Measurements from ENCODE around the gene RAD51B.
"Not testable (repeated sequence)": the region's sequence is repeated elsewhere in the genome, so short reads cannot be mapped to it uniquely, and the experiment has no call there.

The RAD51B gene

GRCh38 chr14:67819563-67820421, at the start of gene RAD51B:
RAD51B (plus strand) TSS chr14:67819779.
- peak; percentile 94 for DNase-seq (ENCODE audit: low spot score)

GRCh38 chr14:67773844-67774377, 45.7 kb upstream of the RAD51B start:
- no peak for DNase-seq (ENCODE audit: low spot score)

GRCh38 chr14:67776653-67777322, 42.8 kb upstream of the RAD51B start:
- no peak for DNase-seq (ENCODE audit: low spot score)

- no peak for DNase-seq (ENCODE audit: low spot score)
Measured at GRCh38 chr14:67778792-67779191, 40.8 kb upstream of the RAD51B start.

GRCh38 chr14:67782090-67782489, 37.5 kb upstream of the RAD51B start:
- DNase-seq (ENCODE audit: low spot score), result no peak

GRCh38 chr14:67784244-67784823, 35.2 kb upstream of the RAD51B start:
- no peak for DNase-seq (ENCODE audit: low spot score)

GRCh38 chr14:67785270-67786109, 34.1 kb upstream of the RAD51B start:
- no peak for DNase-seq (ENCODE audit: low spot score)

GRCh38 chr14:67787673-67788072, 31.9 kb upstream of the RAD51B start:
- no peak for DNase-seq (ENCODE audit: low spot score)

GRCh38 chr14:67798731-67799130, 20.8 kb upstream of the RAD51B start:
- DNase-seq (ENCODE audit: low spot score), result no peak

GRCh38 chr14:67800743-67801142, 18.8 kb upstream of the RAD51B start:
- no peak for DNase-seq (ENCODE audit: low spot score)

- peak; percentile 63 for DNase-seq (ENCODE audit: low spot score)
Measured at GRCh38 chr14:67806246-67806645, 13.3 kb upstream of the RAD51B start.

GRCh38 chr14:67814821-67815220, 4.8 kb upstream of the RAD51B start:
- DNase-seq (ENCODE audit: low spot score), result no peak

- peak; percentile 15 for DNase-seq (ENCODE audit: low spot score)
Measured at GRCh38 chr14:67815573-67816225, 3.9 kb upstream of the RAD51B start.

GRCh38 chr14:67816326-67817002, 3.1 kb upstream of the RAD51B start, which contains the start of gene ZFYVE26:
ZFYVE26 (minus strand) TSS chr14:67816590; CDS start chr14:67815963, 627 bp downstream.
- DNase-seq (ENCODE audit: low spot score), result peak; percentile 93

GRCh38 chr14:67817750-67818438, 1.7 kb upstream of the RAD51B start:
- DNase-seq (ENCODE audit: low spot score), result no peak

- DNase-seq (ENCODE audit: low spot score), result not testable (repeated sequence)
Measured at GRCh38 chr14:67818476-67818875, 1.1 kb upstream of the RAD51B start.

- peak; percentile 90 for DNase-seq (ENCODE audit: low spot score)
Measured at GRCh38 chr14:67820428-67820971, 921 bp downstream of the RAD51B start.

GRCh38 chr14:67821121-67821520, 1.5 kb downstream of the RAD51B start:
- no peak for DNase-seq (ENCODE audit: low spot score)

GRCh38 chr14:67831113-67831512, 11.5 kb downstream of the RAD51B start:
- no peak for DNase-seq (ENCODE audit: low spot score)

GRCh38 chr14:67833403-67833802, 13.8 kb downstream of the RAD51B start:
- no peak for DNase-seq (ENCODE audit: low spot score)

Data from COLO829 (cell line).